Measurements from ENCODE around the gene NCAPH2. TPM values are rescaled to one million over a fixed set of nuclear protein-coding genes. Genes with fewer than 3 reads are reported as not detected.

NCAPH2 gene
- total and polyA plus RNA-seq, 2 of the 13 experiments (the other 11 are each of a cell fraction or from before 2014, with no cell fraction given), result 28.1 to 64.4 TPM

GRCh38 chr22:50525104-50525857 is 17.3 kb downstream of the NCAPH2 start, which contains the start of gene SCO2 (continued):
- TF ChIP-seq RERE (CRISPR knock-in tag; IDR thresholded peaks at IDR 0.05; ENCODE audit: low read depth), result peak; percentile 22; the same call in 1 of the 2 replicates
- TF ChIP-seq ZNF83 (CRISPR knock-in tag; IDR thresholded peaks at IDR 0.05; ENCODE audit: borderline replicate concordance), result no peak; the same call in 1 of the 2 replicates
- TF ChIP-seq ZBTB39 (CRISPR knock-in tag; IDR thresholded peaks at IDR 0.05), result 0 out of 2 replicates have a peak, but pooled peaks have one; percentile 43
- peak; percentile 23 for TF ChIP-seq YY1 (IDR thresholded peaks at IDR 0.05; ENCODE audit: insufficient read depth, insufficient replicate concordance, low read depth, low read length)
- 0 out of 2 replicates have a peak, but pooled peaks have one; percentile 45 for TF ChIP-seq IKZF5 (CRISPR knock-in tag; IDR thresholded peaks at IDR 0.05)
- TF ChIP-seq ZNF720 (CRISPR knock-in tag; IDR thresholded peaks at IDR 0.05), result no peak
- TF ChIP-seq ETV5 (CRISPR knock-in tag; IDR thresholded peaks at IDR 0.05; ENCODE audit: borderline replicate concordance), result peak; percentile 80; the same call in 1 of the 2 replicates
- TF ChIP-seq NFE2L1 (CRISPR knock-in tag; IDR thresholded peaks at IDR 0.05; ENCODE audit: borderline replicate concordance), result no peak; the same call in 1 of the 2 replicates
- peak; percentile 52; the same call in 1 of the 2 replicates for TF ChIP-seq ZNF230 (CRISPR knock-in tag; IDR thresholded peaks at IDR 0.05)
- TF ChIP-seq ZSCAN9 (CRISPR knock-in tag; IDR thresholded peaks at IDR 0.05; ENCODE audit: borderline replicate concordance), result peak; percentile 45; the same call in 1 of the 2 replicates
- peak; percentile 59; the same call in 1 of the 2 replicates for TF ChIP-seq GMEB1 (CRISPR knock-in tag; IDR thresholded peaks at IDR 0.05; ENCODE audit: borderline replicate concordance)
- TF ChIP-seq EEA1 (CRISPR knock-in tag; IDR thresholded peaks at IDR 0.05; ENCODE audit: borderline replicate concordance), result 0 out of 2 replicates have a peak, but pooled peaks have one; percentile 49
- peak; percentile 64 for TF ChIP-seq CTCF (CRISPR knock-in tag; IDR thresholded peaks at IDR 0.05)

All from HepG2 (cell line).